Keratinocyte (primary cell): ENCODE measurements around the gene SATB1. TPM values are rescaled to one million over a fixed set of nuclear protein-coding genes. Genes with fewer than 3 reads are reported as not detected.

Source experiments
- DNase-seq: peaks from one replicate; pipeline ENCODE4 v3.0.0-alpha.2; 2011; ENCODE audit warnings: low read depth, missing footprints, low spot score
- FAIRE-seq: peaks from 2 replicates; lab custom pipeline; 2011; peaks lifted over from hg19 to GRCh38; lab: Jason Lieb, UNC
- H2AFZ ChIP-seq: 2 replicates; pipeline ENCODE4 v1.6.0; 2012; ENCODE audit warnings: low read length, control low read depth, inconsistent platforms; ENCODE audit not compliant: control insufficient read depth
- H3K27ac ChIP-seq: 2 replicates; pipeline ENCODE4 v1.5.1; 2011; ENCODE audit warnings: low read length; ENCODE audit not compliant: control insufficient read depth, insufficient read depth
- H3K27me3 ChIP-seq: 3 replicates; pipeline ENCODE4 v1.6.0; 2011; ENCODE audit warnings: low read length; ENCODE audit not compliant: control insufficient read depth, insufficient read depth; ENCODE audit errors: extremely low read depth
- H3K36me3 ChIP-seq, 2 experiments: 2 replicates in 1 of 2; 3 replicates in 1 of 2; pipeline ENCODE4 v1.5.1; 2011; ENCODE audit warnings: low read length in 2 of 2, mild to moderate bottlenecking in 1 of 2; ENCODE audit not compliant: control insufficient read depth in 2 of 2, insufficient read depth in 2 of 2; ENCODE audit errors: extremely low read depth in 1 of 2
- H3K4me1 ChIP-seq: 3 replicates; pipeline ENCODE4 v1.5.1; 2011; ENCODE audit warnings: low read length; ENCODE audit not compliant: control insufficient read depth, insufficient read depth; ENCODE audit errors: extremely low read depth
- H3K4me2 ChIP-seq: 3 replicates; pipeline ENCODE4 v1.6.0; 2011; ENCODE audit warnings: low read depth, low read length; ENCODE audit not compliant: control insufficient read depth, insufficient read depth; ENCODE audit errors: extremely low read depth
- H3K4me3 ChIP-seq, 3 experiments: fragments of 200-600 bp in 1 of 3; sonication (generic) in 1 of 3; 2 replicates in 2 of 3; 3 replicates in 1 of 3; pipeline ENCODE4 v1.5.1; 2011 to 2016; ENCODE audit warnings: low read length in 3 of 3, mild to moderate bottlenecking in 3 of 3, control low read depth in 2 of 3, inconsistent platforms in 1 of 3, low read depth in 1 of 3, mixed read lengths in 1 of 3, mixed run types in 1 of 3, moderate library complexity in 1 of 3; ENCODE audit not compliant: control insufficient read depth in 2 of 3, insufficient read depth in 2 of 3; ENCODE audit errors: extremely low read depth in 1 of 3
- H3K79me2 ChIP-seq: 2 replicates; pipeline ENCODE4 v1.6.0; 2012; ENCODE audit warnings: low read length; ENCODE audit not compliant: control insufficient read depth, insufficient read depth
- H3K9ac ChIP-seq: 3 replicates; pipeline ENCODE4 v1.6.0; 2011; ENCODE audit warnings: low read length; ENCODE audit not compliant: control insufficient read depth, insufficient read depth; ENCODE audit errors: extremely low read depth
- H3K9me1 ChIP-seq: 3 replicates; pipeline ENCODE4 v1.6.0; 2011; ENCODE audit warnings: low read length; ENCODE audit not compliant: control insufficient read depth, insufficient read depth; ENCODE audit errors: extremely low read depth
- H3K9me3 ChIP-seq: 2 replicates; pipeline ENCODE4 v1.5.1; 2012; ENCODE audit warnings: low read depth, low read length; ENCODE audit not compliant: control insufficient read depth
- H4K20me1 ChIP-seq: 3 replicates; pipeline ENCODE4 v1.6.0; 2011; ENCODE audit warnings: low read length; ENCODE audit not compliant: control insufficient read depth, insufficient read depth; ENCODE audit errors: extremely low read depth
- CTCF ChIP-seq, 3 experiments: IDR thresholded peaks in 1 of 3; conservative IDR thresholded peaks in 1 of 3; optimal IDR thresholded peaks in 1 of 3; 2 replicates in 2 of 3; 3 replicates in 1 of 3; pipeline versions ENCODE3 to v1.5.1; 2011; ENCODE audit warnings: low read length in 3 of 3, mild to moderate bottlenecking in 3 of 3, moderate library complexity in 2 of 3, control low read depth in 1 of 3, inconsistent platforms in 1 of 3; ENCODE audit not compliant: insufficient read depth in 2 of 3; ENCODE audit errors: extremely low read depth in 1 of 3
- EZH2 ChIP-seq: IDR thresholded peaks from one replicate; pipeline ENCODE4 v1.6.1; 2012; ENCODE audit warnings: inconsistent platforms, mild to moderate bottlenecking, low read length, moderate library complexity
- dilution Hi-C: fragments of 300-500 bp; cut with MboI; formaldehyde crosslinking; loops from one replicate; pipeline ENCODE4 v1.7.0; 2020; ENCODE audit warnings: low sequenced_read_pairs; ENCODE audit not compliant: extremely low pct_ligation_motif_present
- polyA plus RNA-seq, 5 experiments: library from polyadenylated mRNA; depleted of rRNA in 3 of 5; stranded (reverse) in 3 of 5; stranded (forward) in 1 of 5; unstranded in 1 of 5; fragments of >200 nt; gene quantifications; 1 replicate in 1 of 5; 2 replicates in 3 of 5; 3 replicates in 1 of 5; pipeline versions ENCODE4 v1.2.1 to v1.2.3, GENCODE V29; 2011 to 2012; ENCODE audit warnings: missing spikeins in 2 of 5, low read depth in 1 of 5, low replicate concordance in 1 of 5

Gene SATB1
- polyA plus RNA-seq, 1 donor (not counting 4 experiments of a cell fraction or from before 2014, with no cell fraction given): 7.8 TPM

GRCh38 chr3:18346097-18346496 lies 79.0 kb downstream of the SATB1 start:
- dilution Hi-C loops: no loop called here
- Histone ChIP-seq H3K9me3 (no peaks in the 10 kb centered on the region), H3K27ac (no peak overlapping the region), H3K9ac (no peak overlapping the region), H3K27me3 (no peaks in the 10 kb centered on the region), H4K20me1 (no peaks in the 10 kb centered on the region), H3K9me1 (no peaks in the 10 kb centered on the region), H2AFZ (no peak overlapping the region), H3K36me3 (no peaks in the 10 kb centered on the region), H3K79me2 (no peaks in the 10 kb centered on the region), H3K4me2 (no peak overlapping the region), H3K4me3 (no peak overlapping the region), H3K4me1 (no peaks in the 10 kb centered on the region)
- no peak for DNase-seq
- TF ChIP-seq CTCF (optimal IDR thresholded peaks at IDR 0.05 in 1 of 3, IDR thresholded peaks at IDR 0.05 in 1 of 3, conservative IDR thresholded peaks at IDR 0.05 in 1 of 3; ENCODE audit: extremely low read depth in 1 of 3, insufficient read depth in 2 of 3, low read length in 3 of 3) (no peak), EZH2 (no peak)
- no peak for FAIRE-seq

GRCh38 chr3:18345015-18345367 lies 80.1 kb downstream of the SATB1 start:
- H3K36me3 ChIP-seq: no peaks in the 10 kb centered on the region
- no peak overlapping the region for H3K9ac ChIP-seq
- no peak for DNase-seq
- no peaks in the 10 kb centered on the region for H3K9me1 ChIP-seq
- no peaks in the 10 kb centered on the region for H3K27me3 ChIP-seq
- no peak overlapping the region for H3K4me2 ChIP-seq
- no peak overlapping the region for H3K27ac ChIP-seq
- no peaks in the 10 kb centered on the region for H3K4me1 ChIP-seq
- H2AFZ ChIP-seq: no peak overlapping the region
- no peaks in the 10 kb centered on the region for H4K20me1 ChIP-seq
- TF ChIP-seq CTCF (optimal IDR thresholded peaks at IDR 0.05 in 1 of 3, IDR thresholded peaks at IDR 0.05 in 1 of 3, conservative IDR thresholded peaks at IDR 0.05 in 1 of 3; ENCODE audit: extremely low read depth in 1 of 3, insufficient read depth in 2 of 3, low read length in 3 of 3): no peak
- TF ChIP-seq EZH2: no peak
- dilution Hi-C loops: no loop called here
- H3K9me3 ChIP-seq: no peaks in the 10 kb centered on the region
- H3K4me3 ChIP-seq: no peak overlapping the region
- H3K79me2 ChIP-seq: no peaks in the 10 kb centered on the region
- no peak for FAIRE-seq
